Endothelial cell of umbilical vein (primary cell): Measurements from ENCODE around the gene HTRA1. TPM values are rescaled to one million over a fixed set of nuclear protein-coding genes. Genes with fewer than 3 reads are reported as not detected.

ENCODE experiments used
- BruUV-seq: library from RNA; stranded (reverse); fragments of 400-500 nt; replicated peaks from 2 replicates; lab custom pipeline; 2021; lab: Mats Ljungman, UMichigan
- CTCF ChIA-PET: fragments of 300-600, 350-600 bp; sonication (Branson Sonifier 250); formaldehyde crosslinking; loops from one replicate; lab custom pipeline; 2021; ENCODE audit warnings: antibody characterized with exemption, inconsistent platforms; lab: Charles Lee
- POLR2A ChIA-PET: fragments of 300-600, 350-600 bp; sonication (Branson Sonifier 250); formaldehyde crosslinking; loops from one replicate; lab custom pipeline; 2021; ENCODE audit warnings: antibody characterized with exemption, inconsistent platforms; lab: Charles Lee
- DNase-seq: peaks from one replicate; pipeline ENCODE4 v3.0.0-alpha.2; 2011; ENCODE audit warnings: low read depth, low spot score
- FAIRE-seq: peaks from 2 replicates; lab custom pipeline; 2011; peaks lifted over from hg19 to GRCh38; lab: Jason Lieb, UNC
- H2AFZ ChIP-seq: 2 replicates; pipeline ENCODE4 v1.6.0; 2012; ENCODE audit warnings: low read depth, low read length, control low read depth, inconsistent platforms
- H3K27ac ChIP-seq: 2 replicates; pipeline ENCODE4 v1.5.1; 2011; ENCODE audit warnings: low read depth, mild to moderate bottlenecking, control low read depth, low read length, moderate library complexity; ENCODE audit not compliant: insufficient read depth
- H3K27me3 ChIP-seq, 2 experiments: 2 replicates each; pipeline versions ENCODE4 v1.6.0 to v1.6.1; 2011; ENCODE audit warnings: low read length in 2 of 2, mixed read lengths in 1 of 2; ENCODE audit not compliant: control insufficient read depth in 2 of 2, insufficient read depth in 2 of 2
- H3K36me3 ChIP-seq, 2 experiments: 2 replicates in 1 of 2; 3 replicates in 1 of 2; pipeline ENCODE4 v1.5.1; 2011; ENCODE audit warnings: low read length in 2 of 2, mild to moderate bottlenecking in 1 of 2, moderate library complexity in 1 of 2; ENCODE audit not compliant: control insufficient read depth in 2 of 2, insufficient read depth in 2 of 2; ENCODE audit errors: extremely low read depth in 1 of 2
- H3K4me1 ChIP-seq: 3 replicates; pipeline ENCODE4 v1.5.1; 2011; ENCODE audit warnings: mild to moderate bottlenecking, low read length; ENCODE audit not compliant: control insufficient read depth, insufficient read depth; ENCODE audit errors: extremely low read depth
- H3K4me2 ChIP-seq: 2 replicates; pipeline ENCODE4 v1.6.1; 2011; ENCODE audit warnings: low read length, control low read depth, mixed read lengths; ENCODE audit not compliant: insufficient read depth
- H3K4me3 ChIP-seq, 3 experiments: fragments of 200-600 bp in 1 of 3; sonication (generic), shearing (Covaris generic) in 1 of 3; replicated peaks in 1 of 3; 2 replicates each; pipeline ENCODE4 v1.5.1; 2011 to 2016; ENCODE audit warnings: control low read depth in 3 of 3, low read length in 3 of 3, mild to moderate bottlenecking in 2 of 3, inconsistent platforms in 1 of 3, low read depth in 1 of 3, moderate library complexity in 1 of 3; ENCODE audit not compliant: insufficient read depth in 1 of 3
- H3K79me2 ChIP-seq: 2 replicates; pipeline ENCODE4 v1.6.0; 2012; ENCODE audit warnings: low read length, inconsistent platforms; ENCODE audit not compliant: control insufficient read depth, insufficient read depth
- H3K9ac ChIP-seq: replicated peaks from 2 replicates; pipeline ENCODE3; 2011; ENCODE audit warnings: low read length, control low read depth; ENCODE audit not compliant: insufficient read depth; ENCODE audit errors: extremely low read depth
- H3K9me1 ChIP-seq: replicated peaks from 3 replicates; pipeline ENCODE4 v1.6.0; 2011; ENCODE audit warnings: mild to moderate bottlenecking, low read length; ENCODE audit not compliant: control insufficient read depth, insufficient read depth; ENCODE audit errors: extremely low read depth
- H3K9me3 ChIP-seq: replicated peaks from 2 replicates; pipeline ENCODE4 v1.5.1; 2012; ENCODE audit warnings: low read length, inconsistent platforms; ENCODE audit not compliant: control insufficient read depth, insufficient read depth
- H4K20me1 ChIP-seq: replicated peaks from 2 replicates; pipeline ENCODE3; 2011; ENCODE audit warnings: mild to moderate bottlenecking, low read length; ENCODE audit not compliant: control insufficient read depth, insufficient read depth; ENCODE audit errors: extremely low read depth
- EZH2 ChIP-seq: IDR thresholded peaks from 2 replicates; pipeline ENCODE4 v1.6.1; 2012; ENCODE audit warnings: borderline replicate concordance, low read depth, mild to moderate bottlenecking, moderate library complexity, low read length, inconsistent platforms; ENCODE audit not compliant: severe bottlenecking
- FOS ChIP-seq: IDR thresholded peaks from 2 replicates; pipeline ENCODE4 v1.6.1; 2011; ENCODE audit warnings: mild to moderate bottlenecking, low read length, moderate library complexity, borderline replicate concordance; ENCODE audit not compliant: insufficient read depth
- GATA2 ChIP-seq: IDR thresholded peaks from 2 replicates; pipeline ENCODE4 v1.7.0; 2011; ENCODE audit warnings: low read depth, mild to moderate bottlenecking, moderate library complexity, mixed read lengths, low read length; ENCODE audit not compliant: insufficient read length, insufficient read depth
- JUN ChIP-seq: IDR thresholded peaks from 2 replicates; pipeline ENCODE4 v1.6.1; 2011; ENCODE audit warnings: borderline replicate concordance, low read depth; ENCODE audit not compliant: insufficient read length, insufficient read depth
- MYC ChIP-seq: IDR thresholded peaks from one replicate; pipeline ENCODE4 v1.6.1; 2011; ENCODE audit warnings: mild to moderate bottlenecking, low read depth, low read length
- POLR2A ChIP-seq: IDR thresholded peaks from 2 replicates; pipeline ENCODE4 v1.6.1; 2012; ENCODE audit warnings: low read depth, mild to moderate bottlenecking, control low read depth, low read length
- POLR2AphosphoS5 ChIP-seq: IDR thresholded peaks from 2 replicates; pipeline ENCODE4 v1.6.1; 2012; ENCODE audit warnings: low read depth, mild to moderate bottlenecking, control low read depth, low read length, moderate library complexity; ENCODE audit not compliant: insufficient read depth
- dilution Hi-C: fragments of 300-500 bp; cut with MboI; formaldehyde crosslinking; loops from one replicate; pipeline ENCODE4 v1.15.0; 2019; ENCODE audit warnings: low sequenced_read_pairs; ENCODE audit not compliant: extremely low pct_ligation_motif_present
- intact Hi-C: fragments of 100-400 bp; cut with micrococcal nuclease; formaldehyde crosslinking; loops from one replicate; pipeline ENCODE4 v1.10.0; 2022
- polyA plus RNA-seq, 4 experiments: library from polyadenylated mRNA; depleted of rRNA in 3 of 4; stranded (reverse) in 3 of 4; unstranded in 1 of 4; fragments of >200 nt; gene quantifications; 2 replicates each; pipeline versions ENCODE4 v1.2.1 to v1.2.3, GENCODE V29; 2011 to 2012; ENCODE audit warnings: missing spikeins in 1 of 4
- total RNA-seq: library from RNA; stranded (reverse); gene quantifications from 2 replicates; pipeline ENCODE4 v1.2.3, GENCODE V29; 2021
- TF ChIP-seq, protein P1 (sequence below), 2 donors: IDR thresholded peaks; 1 replicate in 1 of 2; 2 replicates in 1 of 2; pipeline ENCODE4 v1.5.1; 2011; ENCODE audit warnings: low read length in 2 of 2, mild to moderate bottlenecking in 2 of 2, moderate library complexity in 2 of 2, control low read depth in 1 of 2, inconsistent platforms in 1 of 2, low read depth in 1 of 2; ENCODE audit not compliant: insufficient read depth in 1 of 2; ENCODE audit errors: extremely low read depth in 1 of 2
- TF ChIP-seq, protein P2 (sequence below): IDR thresholded peaks from 2 replicates; pipeline ENCODE4 v1.6.1; 2011; ENCODE audit not compliant: insufficient read depth, insufficient read length

Gene HTRA1
- total and polyA plus RNA-seq, 2 donors (not counting 3 experiments of a cell fraction or from before 2014, with no cell fraction given), result 192 to 270 TPM

DNA sequence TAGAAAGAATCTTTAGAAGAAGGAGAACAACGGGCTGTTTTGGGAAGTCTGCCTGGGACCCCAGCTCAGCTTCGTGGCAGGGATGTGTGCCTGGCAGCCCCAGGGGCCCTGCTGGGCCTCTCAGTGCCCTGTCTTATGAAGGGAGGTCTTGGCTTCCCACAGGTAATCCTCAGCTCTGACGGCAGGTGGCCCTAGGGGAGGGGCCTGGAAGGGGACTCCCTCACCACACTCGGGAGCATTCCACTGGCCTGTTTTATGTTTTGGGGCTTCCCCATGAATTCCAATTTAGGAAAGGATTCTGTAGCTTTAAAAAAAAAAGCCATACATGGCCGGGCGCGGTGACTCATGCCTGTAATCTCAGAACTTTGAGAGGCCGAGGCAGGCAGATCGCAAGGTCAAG, 96.2 kb downstream of the HTRA1 start:
- ChIA-PET CTCF (interaction anchor here (1.1 to 1.5 kb wide), 2 partner anchors 8 to 62 kb away, joined by 3 to 5 read pairs; no protein-coding TSS in a partner anchor), POLR2A (no interaction called here)
- intact Hi-C loops (no loop called here), dilution Hi-C loops (no loop called here)
- TF ChIP-seq, protein P1, sequence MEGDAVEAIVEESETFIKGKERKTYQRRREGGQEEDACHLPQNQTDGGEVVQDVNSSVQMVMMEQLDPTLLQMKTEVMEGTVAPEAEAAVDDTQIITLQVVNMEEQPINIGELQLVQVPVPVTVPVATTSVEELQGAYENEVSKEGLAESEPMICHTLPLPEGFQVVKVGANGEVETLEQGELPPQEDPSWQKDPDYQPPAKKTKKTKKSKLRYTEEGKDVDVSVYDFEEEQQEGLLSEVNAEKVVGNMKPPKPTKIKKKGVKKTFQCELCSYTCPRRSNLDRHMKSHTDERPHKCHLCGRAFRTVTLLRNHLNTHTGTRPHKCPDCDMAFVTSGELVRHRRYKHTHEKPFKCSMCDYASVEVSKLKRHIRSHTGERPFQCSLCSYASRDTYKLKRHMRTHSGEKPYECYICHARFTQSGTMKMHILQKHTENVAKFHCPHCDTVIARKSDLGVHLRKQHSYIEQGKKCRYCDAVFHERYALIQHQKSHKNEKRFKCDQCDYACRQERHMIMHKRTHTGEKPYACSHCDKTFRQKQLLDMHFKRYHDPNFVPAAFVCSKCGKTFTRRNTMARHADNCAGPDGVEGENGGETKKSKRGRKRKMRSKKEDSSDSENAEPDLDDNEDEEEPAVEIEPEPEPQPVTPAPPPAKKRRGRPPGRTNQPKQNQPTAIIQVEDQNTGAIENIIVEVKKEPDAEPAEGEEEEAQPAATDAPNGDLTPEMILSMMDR (IDR thresholded peaks at IDR 0.05; ENCODE audit: extremely low read depth in 1 of 2, insufficient read depth in 1 of 2, low read depth in 1 of 2, low read length in 2 of 2), result no peak
- TF ChIP-seq, protein P2, sequence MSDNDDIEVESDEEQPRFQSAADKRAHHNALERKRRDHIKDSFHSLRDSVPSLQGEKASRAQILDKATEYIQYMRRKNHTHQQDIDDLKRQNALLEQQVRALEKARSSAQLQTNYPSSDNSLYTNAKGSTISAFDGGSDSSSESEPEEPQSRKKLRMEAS, result no peak
- TF ChIP-seq POLR2A, result no peak
- TF ChIP-seq POLR2AphosphoS5, result no peak
- TF ChIP-seq EZH2, result no peak
- no peak for TF ChIP-seq GATA2
- no peak for TF ChIP-seq FOS
- TF ChIP-seq JUN, result no peak
- TF ChIP-seq MYC, result no peak
- no peaks in the 10 kb centered on the region for H4K20me1 ChIP-seq
- no peak for FAIRE-seq
- no TSS peak for BruUV-seq
- peaks cover 10 to 20% of the 10 kb centered on the region in 2 experiments for H3K27me3 ChIP-seq
- H3K36me3 ChIP-seq, result no peaks in the 10 kb centered on the region
- H3K27ac ChIP-seq, result no peak overlapping the region
- H3K4me3 ChIP-seq, result no peak overlapping the region
- H3K9ac ChIP-seq, result no peak overlapping the region
- H2AFZ ChIP-seq, result no peak overlapping the region
- no peak for DNase-seq
- H3K9me3 ChIP-seq, result no peaks in the 10 kb centered on the region
- no peaks in the 10 kb centered on the region for H3K4me1 ChIP-seq
- H3K9me1 ChIP-seq, result no peaks in the 10 kb centered on the region
- H3K79me2 ChIP-seq, result no peaks in the 10 kb centered on the region
- no peak overlapping the region for H3K4me2 ChIP-seq
